ENCODE data around the gene EPO. TPM values are rescaled to one million over a fixed set of nuclear protein-coding genes. Genes with fewer than 3 reads are reported as not detected.
"Not testable (repeated sequence)": the region's sequence is repeated elsewhere in the genome, so short reads cannot be mapped to it uniquely, and the experiment has no call there.

Gene EPO
- total RNA-seq, 2 donors from 2014 or later, result not detected

- H3K27me3 Mint-ChIP-seq, result peaks cover 52% of the 10 kb centered on the region
- peaks cover 3% of the 10 kb centered on the region for H3K4me1 Mint-ChIP-seq
- no peaks in the 10 kb centered on the region for H3K9me3 ChIP-seq (ENCODE audit: control insufficient read depth, low read length, poor library complexity, severe bottlenecking)
- no peak overlapping the region for H3K4me3 Mint-ChIP-seq
- H3K36me3 Mint-ChIP-seq (ENCODE audit: low read depth), result peaks cover 3% of the 10 kb centered on the region
- DNase-seq (no peak), ATAC-seq (no peak)
- H3K27ac Mint-ChIP-seq, result no peak overlapping the region
Observed at GRCh38 chr7:100723732-100724275, 3.5 kb downstream of the EPO start.

- not testable (repeated sequence) for H3K4me1 Mint-ChIP-seq; ATAC-seq; H3K36me3 Mint-ChIP-seq (ENCODE audit: low read depth); H3K4me3 Mint-ChIP-seq; H3K9me3 ChIP-seq (ENCODE audit: control insufficient read depth, low read length, poor library complexity, severe bottlenecking); DNase-seq; H3K27ac Mint-ChIP-seq
- peaks cover 52% of the 10 kb centered on the region for H3K27me3 Mint-ChIP-seq
Observed at GRCh38 chr7:100724364-100724763, 4.1 kb downstream of the EPO start.

DNA sequence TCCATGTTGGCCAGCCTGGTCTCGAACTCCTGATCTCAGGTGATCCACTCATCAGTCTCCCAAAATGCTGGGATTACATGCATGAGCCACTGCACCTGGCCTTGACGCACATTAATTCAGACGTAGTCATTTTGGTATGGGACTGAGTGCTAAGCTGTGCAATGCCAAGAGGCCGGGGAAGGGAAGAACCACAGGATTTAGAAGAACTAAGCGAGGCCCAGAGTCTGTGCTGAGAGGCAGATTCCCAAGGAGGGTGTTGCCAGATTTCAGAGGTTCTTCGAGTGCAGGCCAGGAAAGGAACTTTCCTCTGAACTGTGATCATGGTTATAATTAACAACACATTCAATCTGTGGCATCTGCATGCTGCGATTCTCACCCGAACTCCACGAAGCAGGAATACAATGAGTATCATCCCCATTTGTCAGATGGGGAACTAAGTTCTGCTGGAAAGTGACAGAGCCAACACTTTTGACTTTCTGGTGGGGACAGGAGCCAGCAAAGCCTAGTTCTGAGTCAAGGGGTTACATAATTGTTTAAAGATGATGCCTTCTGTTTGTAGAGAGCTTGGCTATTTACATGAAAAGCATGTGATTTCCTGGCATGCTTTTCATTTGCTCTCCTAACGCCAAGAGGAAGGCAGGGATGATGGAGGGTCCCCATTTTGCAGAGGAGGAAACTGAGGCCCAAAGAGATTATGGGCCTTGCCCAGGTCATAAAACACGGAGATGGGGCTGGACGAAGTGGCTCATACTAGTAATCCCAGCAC lies 6.9 kb downstream of the EPO start:
- Mint-ChIP-seq H3K27ac (no peak overlapping the region), H3K27me3 (peaks cover 46% of the 10 kb centered on the region)
- no peak for DNase-seq

GRCh38 chr7:100728196-100728595 lies 7.9 kb downstream of the EPO start:
- Mint-ChIP-seq H3K4me3 (no peak overlapping the region), H3K4me1 (peaks cover 3% of the 10 kb centered on the region), H3K27me3 (peaks cover 44% of the 10 kb centered on the region), H3K27ac (no peak overlapping the region), H3K36me3 (ENCODE audit: low read depth) (no peaks in the 10 kb centered on the region)
- H3K9me3 ChIP-seq (ENCODE audit: control insufficient read depth, low read length, poor library complexity, severe bottlenecking), result no peaks in the 10 kb centered on the region
- DNase-seq, result no peak
- ATAC-seq, result no peak

More for the DNA sequence above, 6.9 kb downstream of the EPO start:
- H3K9me3 ChIP-seq (ENCODE audit: control insufficient read depth, low read length, poor library complexity, severe bottlenecking), result no peaks in the 10 kb centered on the region
- Mint-ChIP-seq H3K4me1 (peaks cover 3% of the 10 kb centered on the region), H3K4me3 (no peak overlapping the region), H3K36me3 (ENCODE audit: low read depth) (no peaks in the 10 kb centered on the region)
- no peak for ATAC-seq

- H3K27ac Mint-ChIP-seq, result no peak overlapping the region
- H3K9me3 ChIP-seq (ENCODE audit: control insufficient read depth, low read length, poor library complexity, severe bottlenecking), result no peaks in the 10 kb centered on the region
- DNase-seq (no peak), ATAC-seq (no peak)
- peaks cover 5% of the 10 kb centered on the region for H3K4me1 Mint-ChIP-seq
- H3K4me3 Mint-ChIP-seq, result no peak overlapping the region
- no peaks in the 10 kb centered on the region for H3K36me3 Mint-ChIP-seq (ENCODE audit: low read depth)
- peaks cover 52% of the 10 kb centered on the region for H3K27me3 Mint-ChIP-seq
Observed at GRCh38 chr7:100730136-100730800, 10.0 kb downstream of the EPO start.

DNA sequence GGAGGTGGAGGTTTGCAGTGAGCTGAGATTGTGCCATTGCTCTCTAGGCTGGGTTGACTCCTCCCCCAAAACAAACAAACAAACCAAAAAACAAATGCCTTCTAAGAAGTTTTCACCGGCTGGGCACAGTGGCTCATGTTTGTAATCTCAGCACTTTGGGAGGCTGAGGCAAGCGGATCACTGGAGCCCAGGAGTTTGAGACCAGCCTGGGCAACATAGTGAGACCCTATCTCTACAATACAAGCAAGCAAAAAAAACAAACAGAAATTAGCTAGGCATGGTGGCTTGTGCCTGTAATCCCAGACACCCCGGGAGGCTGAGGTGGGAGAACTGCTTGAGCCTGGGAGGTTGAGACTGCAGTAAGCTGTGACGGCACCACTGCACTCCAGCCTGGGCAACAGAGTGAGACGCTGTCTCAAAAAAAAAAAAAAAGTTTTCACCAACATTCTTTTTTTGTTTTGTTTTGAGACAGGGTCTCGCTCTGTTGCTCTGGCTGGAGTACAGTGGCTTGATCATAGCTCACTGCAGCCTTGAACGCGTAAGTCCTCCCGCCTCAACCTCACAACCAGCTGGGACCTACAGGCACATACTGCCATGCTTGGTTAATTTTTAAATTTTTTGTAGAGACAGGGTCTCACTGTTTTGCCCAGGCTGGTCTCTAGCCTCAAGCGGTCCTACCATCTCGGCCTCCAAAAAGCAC lies 11.8 kb downstream of the EPO start:
- H3K9me3 ChIP-seq (ENCODE audit: control insufficient read depth, low read length, poor library complexity, severe bottlenecking), result no peaks in the 10 kb centered on the region
- Mint-ChIP-seq H3K4me1 (peaks cover 5% of the 10 kb centered on the region), H3K27me3 (peaks cover 56% of the 10 kb centered on the region), H3K4me3 (no peak overlapping the region), H3K27ac (no peak overlapping the region), H3K36me3 (ENCODE audit: low read depth) (no peaks in the 10 kb centered on the region)
- DNase-seq (no peak), ATAC-seq (no peak)

- Mint-ChIP-seq H3K27me3 (peaks cover 40% of the 10 kb centered on the region), H3K27ac (no peak overlapping the region), H3K36me3 (ENCODE audit: low read depth) (peaks cover 2% of the 10 kb centered on the region), H3K4me3 (no peak overlapping the region), H3K4me1 (peaks cover 5% of the 10 kb centered on the region)
- no peak for DNase-seq
- no peak for ATAC-seq
- H3K9me3 ChIP-seq (ENCODE audit: control insufficient read depth, low read length, poor library complexity, severe bottlenecking), result no peaks in the 10 kb centered on the region
Observed at GRCh38 chr7:100735730-100736129, 15.5 kb downstream of the EPO start.

- DNase-seq (no peak), ATAC-seq (no peak)
- peaks cover 5% of the 10 kb centered on the region for H3K4me1 Mint-ChIP-seq
- H3K9me3 ChIP-seq (ENCODE audit: control insufficient read depth, low read length, poor library complexity, severe bottlenecking), result no peaks in the 10 kb centered on the region
- no peak overlapping the region for H3K27ac Mint-ChIP-seq
- H3K4me3 Mint-ChIP-seq, result no peak overlapping the region
- peaks cover 35% of the 10 kb centered on the region for H3K27me3 Mint-ChIP-seq
- H3K36me3 Mint-ChIP-seq (ENCODE audit: low read depth), result peaks cover 2% of the 10 kb centered on the region
Observed at GRCh38 chr7:100736671-100737070, 16.4 kb downstream of the EPO start.

DNA sequence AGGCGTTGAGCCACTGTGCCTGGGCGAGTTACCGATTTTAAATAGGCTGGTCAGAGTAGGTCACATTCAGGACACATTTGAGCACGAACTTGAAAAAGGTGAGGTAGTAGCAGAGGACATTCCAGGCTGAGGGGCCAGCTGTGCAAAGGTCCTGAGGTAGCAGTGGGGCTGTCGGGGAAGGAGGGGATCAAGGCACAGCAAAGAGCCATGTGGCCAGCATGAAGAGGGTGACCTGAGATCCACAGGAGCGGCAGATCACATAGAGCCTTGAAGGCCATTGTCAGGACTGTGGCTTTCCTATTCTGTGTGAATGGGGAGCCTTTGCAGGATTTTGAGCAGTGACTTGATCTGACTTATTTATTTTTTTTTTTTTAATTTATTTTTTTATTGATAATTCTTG lies 19.7 kb downstream of the EPO start:
- H3K9me3 ChIP-seq (ENCODE audit: control insufficient read depth, low read length, poor library complexity, severe bottlenecking), result no peaks in the 10 kb centered on the region
- H3K4me3 Mint-ChIP-seq, result no peak overlapping the region
- no peak overlapping the region for H3K27ac Mint-ChIP-seq
- DNase-seq (no peak), ATAC-seq (no peak)
- no peaks in the 10 kb centered on the region for H3K4me1 Mint-ChIP-seq
- peaks cover 5% of the 10 kb centered on the region for H3K36me3 Mint-ChIP-seq (ENCODE audit: low read depth)
- peaks cover 15% of the 10 kb centered on the region for H3K27me3 Mint-ChIP-seq

GRCh38 chr7:100744605-100745004 lies 24.3 kb downstream of the EPO start:
- H3K36me3 Mint-ChIP-seq (ENCODE audit: low read depth), result peaks cover 5% of the 10 kb centered on the region
- peaks cover 4% of the 10 kb centered on the region for H3K4me1 Mint-ChIP-seq
- no peaks in the 10 kb centered on the region for H3K9me3 ChIP-seq (ENCODE audit: control insufficient read depth, low read length, poor library complexity, severe bottlenecking)
- peaks cover 39% of the 10 kb centered on the region for H3K27me3 Mint-ChIP-seq
- no peak overlapping the region for H3K4me3 Mint-ChIP-seq
- no peak for DNase-seq
- ATAC-seq, result no peak
- peak overlapping the region; percentile 49 for H3K27ac Mint-ChIP-seq

DNA sequence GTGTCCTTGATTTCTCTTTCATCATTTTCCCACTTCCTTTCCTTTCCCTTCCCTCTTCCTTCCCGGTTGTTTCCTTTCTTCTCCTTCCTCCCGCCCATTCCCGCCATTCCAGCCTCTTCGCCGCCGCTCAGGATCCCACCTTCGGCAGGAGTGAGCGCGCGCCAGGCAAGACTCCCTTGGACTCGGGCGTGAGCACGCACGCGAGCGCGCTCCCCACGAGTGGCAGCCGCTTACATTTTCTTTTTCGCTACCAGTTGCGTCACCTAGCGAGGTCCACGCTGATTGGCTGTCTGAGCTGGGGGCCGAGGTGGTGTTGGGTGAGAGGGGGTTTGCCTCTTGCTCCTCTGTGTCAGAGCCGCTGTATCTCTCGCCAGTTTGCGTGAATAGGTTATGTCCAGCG lies 24.9 kb downstream of the EPO start:
- peak; percentile 32 for ATAC-seq
- Mint-ChIP-seq H3K27ac (peak overlapping the region; percentile 49), H3K4me1 (peaks cover 4% of the 10 kb centered on the region)

DNA sequence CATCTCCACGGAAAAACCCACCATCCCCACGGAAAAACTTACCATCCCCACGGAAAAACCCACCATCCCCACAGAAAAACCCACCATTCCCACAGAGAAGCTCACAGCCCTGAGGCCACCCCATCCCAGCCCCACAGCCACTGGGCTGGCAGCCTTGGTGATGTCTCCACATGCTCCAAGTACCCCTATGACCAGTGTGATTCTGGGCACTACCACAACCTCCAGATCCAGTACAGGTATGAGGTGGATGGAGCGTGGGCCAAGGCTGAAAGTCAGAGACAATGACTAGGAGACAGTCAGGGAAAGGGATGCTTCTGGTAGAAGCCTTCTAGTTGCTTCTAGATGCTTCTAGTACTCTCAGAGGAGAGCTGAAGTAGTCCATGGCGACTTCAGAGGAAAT lies 32.7 kb downstream of the EPO start:
- peaks cover 31% of the 10 kb centered on the region for H3K27me3 Mint-ChIP-seq
- H3K4me3 Mint-ChIP-seq, result no peak overlapping the region
- ATAC-seq, result no peak
- H3K4me1 Mint-ChIP-seq, result no peaks in the 10 kb centered on the region
- H3K36me3 Mint-ChIP-seq (ENCODE audit: low read depth), result no peaks in the 10 kb centered on the region
- no peaks in the 10 kb centered on the region for H3K9me3 ChIP-seq (ENCODE audit: control insufficient read depth, low read length, poor library complexity, severe bottlenecking)
- no peak overlapping the region for H3K27ac Mint-ChIP-seq
- no peak for DNase-seq

More for the DNA sequence above, 24.9 kb downstream of the EPO start:
- peak overlapping the region; percentile 77 for H3K4me3 Mint-ChIP-seq
- H3K27me3 Mint-ChIP-seq, result peaks cover 37% of the 10 kb centered on the region
- H3K36me3 Mint-ChIP-seq (ENCODE audit: low read depth), result peaks cover 2% of the 10 kb centered on the region
- H3K9me3 ChIP-seq (ENCODE audit: control insufficient read depth, low read length, poor library complexity, severe bottlenecking), result no peaks in the 10 kb centered on the region
- DNase-seq, result no peak

- H3K27ac Mint-ChIP-seq, result no peak overlapping the region
- no peaks in the 10 kb centered on the region for H3K4me1 Mint-ChIP-seq
- H3K9me3 ChIP-seq (ENCODE audit: control insufficient read depth, low read length, poor library complexity, severe bottlenecking), result no peaks in the 10 kb centered on the region
- no peak for DNase-seq
- no peak overlapping the region for H3K4me3 Mint-ChIP-seq
- ATAC-seq, result no peak
- peaks cover 31% of the 10 kb centered on the region for H3K27me3 Mint-ChIP-seq
- H3K36me3 Mint-ChIP-seq (ENCODE audit: low read depth), result no peaks in the 10 kb centered on the region
Observed at GRCh38 chr7:100753750-100754149, 33.5 kb downstream of the EPO start.
